Activated T-cell treated with anti-CD3 and anti-CD28 coated beads, Interleukin-2, amount 50 U/mL, for 48 hours (primary cell): ENCODE measurements around the gene ANKLE2.
"Not testable (repeated sequence)": the region's sequence is repeated elsewhere in the genome, so short reads cannot be mapped to it uniquely, and the experiment has no call there.

Source experiments
- DNase-seq, 2 experiments: peaks; one replicate each; pipeline ENCODE4 v3.0.0-alpha.2; 2020

The ANKLE2 gene

DNA sequence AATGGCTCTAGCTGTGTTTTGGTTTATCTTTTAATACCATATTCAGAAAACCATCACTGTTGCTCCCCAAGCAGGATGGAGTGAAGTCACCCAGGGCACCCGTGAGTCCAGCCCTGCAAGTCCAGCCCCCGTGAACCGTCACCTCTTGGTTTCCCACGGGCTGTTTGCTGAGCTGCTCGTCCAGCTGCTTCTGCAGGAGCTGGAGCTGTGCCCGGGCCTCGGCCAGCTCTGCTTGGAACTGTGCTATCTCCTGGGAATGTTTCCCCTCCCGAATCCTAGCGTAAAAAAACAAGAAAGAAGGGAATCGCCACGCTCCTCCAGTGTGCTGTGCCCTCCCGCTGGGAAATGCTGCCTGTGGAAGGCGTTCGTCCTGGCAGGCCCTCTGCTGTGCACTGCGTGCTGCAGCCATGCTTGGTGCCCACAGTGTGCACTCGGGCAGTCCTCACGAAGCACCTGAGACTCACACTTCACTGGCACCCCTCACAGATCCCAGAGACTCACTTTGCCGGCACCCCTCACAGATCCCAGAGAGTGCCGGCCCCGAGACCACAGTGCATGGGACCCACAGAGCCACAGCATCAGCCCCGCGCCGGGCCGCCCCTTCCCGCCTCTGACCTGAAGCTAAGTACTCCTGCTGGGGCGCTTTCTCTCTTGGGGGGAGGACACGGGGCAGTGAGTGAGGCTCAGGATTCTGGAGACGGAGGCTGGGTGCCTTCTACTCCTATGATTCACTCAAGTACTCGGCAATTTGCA, 15.4 kb upstream of the ANKLE2 start:
- DNase-seq, result no peak

DNA sequence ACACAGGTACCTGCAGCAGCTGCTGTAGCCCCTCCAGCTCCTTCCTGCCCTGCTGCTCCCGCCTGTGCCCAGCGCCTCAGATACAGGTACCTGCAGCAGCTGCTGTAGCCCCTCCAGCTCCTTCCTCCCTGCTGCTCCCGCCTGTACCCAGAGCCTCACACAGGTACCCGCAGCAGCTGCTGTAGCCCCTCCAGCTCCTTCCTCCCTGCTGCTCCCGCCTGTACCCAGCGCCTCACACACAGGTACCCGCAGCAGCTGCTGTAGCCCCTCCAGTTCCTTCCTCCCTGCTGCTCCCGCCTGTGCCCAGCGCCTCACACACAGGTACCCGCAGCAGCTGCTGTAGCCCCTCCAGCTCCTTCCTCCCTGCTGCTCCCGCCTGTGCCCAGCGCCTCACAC, 14.6 kb upstream of the ANKLE2 start:
- not testable (repeated sequence) for DNase-seq

DNA sequence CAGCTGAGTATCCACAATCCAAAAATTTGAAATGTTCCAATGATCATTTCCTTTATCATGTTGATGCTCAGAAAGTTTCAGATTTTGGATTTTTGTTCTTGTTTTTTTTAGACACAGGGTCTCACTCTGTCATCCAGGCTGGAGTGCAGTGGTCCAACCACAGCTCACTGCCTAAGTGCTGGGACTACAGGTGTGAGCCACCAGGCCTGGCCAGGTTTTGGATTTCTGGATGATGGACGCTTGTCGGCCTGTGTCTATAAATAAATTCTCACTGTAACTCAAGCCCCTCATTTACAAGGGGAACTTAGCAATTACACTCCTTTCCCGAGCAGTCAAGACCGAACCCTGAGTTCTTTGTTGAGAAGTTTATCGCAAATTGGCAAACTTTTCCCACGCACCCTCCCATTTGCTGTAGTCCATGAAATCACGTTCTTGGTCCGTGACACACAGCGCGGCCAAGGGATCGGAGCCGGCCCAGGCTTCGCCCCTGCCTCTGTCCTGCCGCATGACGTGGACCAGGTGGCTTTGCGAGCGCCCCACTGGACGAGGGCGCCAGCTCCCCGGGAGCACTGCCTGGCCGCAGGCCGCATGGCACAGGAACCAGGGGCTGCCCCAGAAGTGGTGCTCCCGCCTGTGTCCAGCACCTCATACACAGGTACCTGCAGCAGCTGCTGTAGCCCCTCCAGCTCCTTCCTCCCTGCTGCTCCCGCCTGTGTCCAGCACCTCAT, 14.0 kb upstream of the ANKLE2 start:
- no peak for DNase-seq

DNA sequence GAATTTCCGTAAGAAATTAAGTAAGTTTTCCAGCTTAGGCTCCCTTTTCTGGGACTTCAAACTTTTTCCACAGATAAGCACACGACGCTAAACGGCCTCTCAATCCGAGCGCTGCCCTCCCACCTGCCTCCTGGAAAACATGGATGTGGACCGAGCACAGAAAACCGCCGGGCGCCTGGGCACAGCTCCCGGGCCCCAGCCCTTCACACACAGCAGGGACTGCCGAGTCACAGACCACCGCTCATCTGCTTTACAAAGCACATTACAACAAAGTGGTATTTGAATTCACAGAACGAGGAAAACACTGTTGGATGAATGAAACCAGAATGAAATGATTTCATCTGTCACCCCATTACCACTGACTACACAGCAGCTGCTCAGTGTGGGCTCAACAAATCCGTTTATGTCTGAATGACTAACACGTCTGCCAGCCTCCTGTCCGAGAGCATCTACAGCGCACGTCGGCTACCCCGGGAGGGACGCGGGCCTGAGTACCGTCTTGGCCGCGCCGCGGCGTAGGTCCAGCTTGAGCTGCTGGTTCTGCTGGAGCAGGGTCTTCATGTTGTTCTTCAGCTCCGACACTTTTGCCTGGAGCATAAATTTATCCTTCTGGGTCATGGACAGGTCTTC, 13.1 kb upstream of the ANKLE2 start:
- no peak for DNase-seq

DNA sequence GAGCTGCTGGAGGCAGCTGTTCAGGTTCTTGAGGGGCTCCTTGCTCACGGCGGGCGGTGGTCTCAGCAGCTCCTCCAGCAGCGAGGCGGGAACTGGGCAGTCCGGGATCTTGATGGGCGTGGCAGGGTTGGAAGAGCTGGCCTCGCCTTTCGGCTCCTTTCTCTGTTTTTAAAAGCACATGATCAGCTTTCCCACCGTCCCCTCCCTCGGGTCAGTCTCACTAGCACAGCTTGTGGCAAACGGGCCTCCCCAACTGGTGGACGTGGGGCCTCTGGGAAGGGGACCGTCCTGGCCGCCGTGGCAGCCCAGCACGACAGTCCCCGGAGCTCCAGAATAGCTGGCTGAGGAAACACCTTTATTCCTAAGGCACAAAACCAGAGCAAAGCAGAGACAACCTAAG, 12.5 kb upstream of the ANKLE2 start:
- no peak for DNase-seq

DNA sequence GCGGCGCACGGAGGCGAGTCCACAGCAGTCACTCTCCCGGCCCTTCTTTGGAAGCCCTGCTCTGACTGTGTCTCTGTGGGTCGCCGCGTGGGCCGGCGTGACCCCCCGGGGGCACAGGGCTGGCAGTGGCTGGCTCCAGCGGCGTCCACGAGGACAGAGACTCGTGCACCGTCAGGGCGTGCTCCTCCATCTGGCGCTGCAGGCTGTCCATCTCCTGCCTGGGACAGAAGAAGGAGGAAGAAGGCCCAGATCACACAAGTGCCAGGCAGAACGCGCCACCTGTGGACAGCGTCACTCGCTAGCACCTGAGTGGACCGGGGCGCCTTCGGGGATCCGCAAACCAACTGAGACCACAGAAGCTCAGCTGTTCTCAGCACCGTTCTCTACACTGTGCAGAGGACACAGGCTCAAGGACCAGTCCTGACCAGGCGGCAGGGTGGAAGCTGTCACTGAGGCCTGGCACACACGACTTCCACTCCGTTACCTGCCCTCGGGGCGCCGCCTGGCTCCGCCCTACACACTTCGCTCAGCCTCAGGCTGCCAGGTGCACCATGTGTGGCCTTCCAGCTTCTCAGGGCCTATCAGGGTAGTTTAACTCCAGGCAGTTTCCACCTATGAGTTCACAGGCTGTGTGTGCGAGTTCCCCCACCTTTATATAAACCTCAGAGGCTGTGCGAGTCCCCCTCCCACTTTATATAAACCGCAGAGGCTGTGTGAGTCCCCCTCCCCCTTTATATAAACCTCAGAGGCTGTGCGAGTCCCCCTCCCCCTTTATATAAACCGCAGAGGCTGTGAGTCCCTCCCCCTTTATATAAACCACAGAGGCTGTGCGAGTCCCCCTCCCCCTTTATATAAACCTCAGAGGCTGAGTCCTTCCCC, 11.7 kb upstream of the ANKLE2 start:
- no peak for DNase-seq

DNA sequence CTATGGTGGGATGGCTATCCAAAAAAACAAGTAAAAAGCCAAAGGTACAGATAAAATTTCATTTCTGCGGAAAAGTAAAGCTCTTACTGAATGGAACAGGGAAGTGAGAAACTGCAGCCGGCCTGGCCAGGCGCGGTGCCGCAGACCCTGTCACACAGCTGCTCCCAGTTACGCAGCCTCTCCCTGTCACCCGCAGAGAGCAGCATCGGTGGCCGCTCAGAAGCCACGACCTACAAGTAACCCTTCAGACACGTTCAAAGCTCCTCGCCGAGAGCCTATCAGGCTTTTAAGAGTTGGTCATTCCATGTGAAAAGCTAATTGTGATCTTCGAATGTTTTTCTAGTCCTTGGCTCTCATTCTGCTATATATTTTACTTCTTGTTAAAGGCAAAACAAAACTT, 11.0 kb upstream of the ANKLE2 start:
- DNase-seq, result no peak

DNA sequence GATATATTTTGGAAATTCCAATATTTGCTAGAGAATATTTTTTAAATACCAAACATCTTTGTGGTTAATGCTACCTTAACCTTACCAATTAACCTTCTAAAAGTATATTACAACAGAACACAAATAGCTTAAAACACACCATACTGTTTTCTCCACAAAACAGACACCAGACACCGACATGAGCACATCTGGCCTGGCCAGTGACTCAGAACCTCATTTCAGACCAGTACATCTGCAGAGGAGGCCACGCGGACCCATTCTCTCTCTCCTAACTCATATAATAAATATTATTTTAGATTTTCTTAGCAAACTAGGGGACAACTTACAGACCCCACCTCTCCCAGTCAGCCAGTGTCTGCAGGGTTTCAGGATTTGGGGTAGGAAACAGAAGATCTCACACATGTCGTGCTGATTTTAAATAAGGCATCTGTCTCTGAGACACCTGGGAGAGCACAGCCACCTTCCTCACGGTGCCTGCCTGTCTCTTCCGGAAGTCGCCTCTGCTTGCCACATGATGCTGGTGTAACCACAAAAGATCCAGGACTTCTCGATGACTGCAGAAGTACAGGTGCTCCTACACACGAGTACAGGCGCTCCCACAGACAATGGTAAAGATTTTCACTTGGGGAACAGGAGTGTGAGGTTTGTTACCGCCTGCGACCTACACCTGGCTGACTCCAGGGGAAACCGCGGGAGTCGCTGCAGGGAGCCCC, 9.7 kb upstream of the ANKLE2 start:
- peak; percentile 39 to 53 for DNase-seq

DNA sequence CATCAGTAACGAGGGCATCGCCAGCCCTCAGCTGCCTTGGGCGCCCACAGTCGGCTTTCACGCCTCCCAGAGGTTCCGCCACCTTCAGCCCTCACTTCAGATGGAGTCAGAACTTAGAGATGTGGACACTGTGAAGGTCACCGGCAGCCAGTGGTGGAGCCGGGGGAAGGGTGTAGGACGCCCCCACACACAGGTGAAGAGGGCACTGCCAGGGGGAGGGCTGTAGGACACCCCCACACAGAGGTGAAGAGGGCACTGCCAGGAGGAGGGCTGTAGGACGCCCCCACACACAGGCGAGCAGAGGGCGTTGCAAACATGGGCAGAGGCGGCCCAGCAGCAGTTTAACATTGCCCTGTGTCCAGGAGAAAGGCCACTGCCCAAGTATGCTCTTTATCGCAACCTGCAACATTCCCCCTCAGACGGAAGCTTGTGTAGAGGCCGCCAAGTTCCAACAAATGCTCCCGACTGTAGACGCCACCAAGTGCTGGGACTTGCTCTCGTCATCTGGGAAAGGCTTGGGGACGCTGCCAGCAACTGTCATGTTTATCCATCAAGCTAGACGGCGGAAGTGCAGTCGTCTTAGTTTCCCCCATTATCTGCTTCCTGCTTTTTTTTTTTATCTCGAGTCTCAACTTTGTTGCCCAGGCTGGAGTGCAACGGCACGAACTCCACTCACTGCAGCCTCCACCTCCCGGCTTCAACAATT, 4.9 kb upstream of the ANKLE2 start:
- no peak for DNase-seq

DNA sequence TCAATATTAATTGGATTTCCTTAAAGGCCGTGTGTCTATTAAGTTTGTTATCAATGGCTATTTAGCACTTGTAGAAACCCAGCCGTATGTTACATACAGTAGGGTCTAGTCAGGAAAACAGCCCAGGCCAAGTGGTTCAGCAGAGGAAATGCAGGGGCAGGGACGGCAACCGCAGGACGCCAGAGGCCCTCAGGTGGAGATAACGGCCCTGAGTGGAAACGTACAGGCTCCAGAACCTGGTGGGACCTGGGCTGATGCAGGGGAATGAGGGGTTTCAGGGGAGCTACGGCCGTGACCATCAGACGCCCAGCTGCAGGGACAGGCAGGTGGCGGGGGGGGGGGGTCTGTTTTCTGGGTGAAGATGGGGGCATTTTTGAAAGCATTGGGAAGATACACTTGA, 3.7 kb upstream of the ANKLE2 start:
- DNase-seq, result no peak

DNA sequence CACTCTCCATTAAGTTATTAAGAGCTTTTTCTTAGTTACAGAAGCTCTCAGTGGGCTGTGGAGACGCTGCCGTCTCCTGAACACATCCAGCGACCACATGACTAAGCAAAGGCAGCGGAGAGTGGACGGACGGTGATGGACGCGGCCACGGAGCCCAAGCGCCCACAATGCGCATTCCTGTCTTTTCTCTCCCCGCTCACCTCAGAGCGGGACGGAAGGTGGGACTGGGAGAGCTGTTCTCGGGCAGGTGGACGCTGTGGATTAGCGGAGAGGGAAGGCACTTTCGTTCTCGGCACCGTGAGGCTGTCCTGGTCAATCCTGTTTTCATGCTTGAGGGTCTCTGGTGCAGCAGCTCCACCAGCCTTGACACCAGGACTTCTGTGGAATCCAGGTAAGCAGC, 2.6 kb upstream of the ANKLE2 start:
- no peak for DNase-seq

DNA sequence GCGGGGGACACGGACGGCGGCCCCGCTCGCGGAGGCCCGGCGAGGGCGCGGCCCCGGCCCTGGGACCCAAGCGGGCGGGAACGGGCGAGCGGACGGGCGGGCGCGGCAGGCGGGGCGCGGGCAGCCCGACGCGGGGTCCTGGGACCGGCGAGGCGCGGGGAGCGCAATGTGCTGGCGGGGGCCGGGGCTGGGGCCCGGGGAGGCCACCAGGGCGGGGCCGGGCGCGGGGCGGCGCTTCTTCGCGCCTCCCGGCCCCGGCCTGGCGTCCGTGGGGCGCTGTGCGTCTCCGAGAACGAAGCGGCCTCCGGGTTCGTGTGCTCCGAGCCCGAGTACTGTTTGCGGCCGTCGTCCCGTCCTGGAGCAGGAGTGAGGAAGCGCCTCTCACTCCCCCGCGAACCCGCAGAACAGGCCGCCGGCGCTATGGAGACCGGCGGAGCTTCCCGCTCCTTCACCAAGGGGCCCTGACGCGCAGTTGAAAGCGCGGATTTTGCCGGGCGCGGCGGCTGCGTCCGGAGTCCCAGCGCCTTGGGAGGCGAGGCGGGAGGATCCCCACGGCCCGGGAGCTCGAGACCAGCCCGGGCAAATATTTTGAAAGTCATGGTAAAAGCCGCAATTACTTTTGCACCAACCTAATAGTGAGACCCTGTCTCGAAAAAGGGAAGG, 420 bp upstream of the ANKLE2 start:
- DNase-seq, result peak; percentile 83 to 88

DNA sequence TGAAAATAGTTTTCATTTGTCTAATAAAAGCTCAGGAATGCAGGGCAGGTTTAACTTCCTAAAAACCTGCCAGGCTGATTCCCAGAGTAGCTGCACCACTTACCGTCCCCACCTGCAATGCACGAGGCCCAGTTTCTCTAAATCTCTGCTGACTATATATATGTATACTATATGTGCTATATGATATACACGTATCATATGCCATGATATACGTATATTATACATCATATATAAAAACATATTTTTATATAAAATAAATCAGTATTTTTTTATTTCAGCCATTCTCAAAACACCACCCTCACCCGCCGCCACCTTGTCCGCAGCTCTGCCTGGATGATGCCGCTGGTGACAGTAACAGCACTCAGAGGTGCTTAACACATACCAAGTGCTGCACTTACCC, 2.3 kb downstream of the ANKLE2 start:
- no peak for DNase-seq

DNA sequence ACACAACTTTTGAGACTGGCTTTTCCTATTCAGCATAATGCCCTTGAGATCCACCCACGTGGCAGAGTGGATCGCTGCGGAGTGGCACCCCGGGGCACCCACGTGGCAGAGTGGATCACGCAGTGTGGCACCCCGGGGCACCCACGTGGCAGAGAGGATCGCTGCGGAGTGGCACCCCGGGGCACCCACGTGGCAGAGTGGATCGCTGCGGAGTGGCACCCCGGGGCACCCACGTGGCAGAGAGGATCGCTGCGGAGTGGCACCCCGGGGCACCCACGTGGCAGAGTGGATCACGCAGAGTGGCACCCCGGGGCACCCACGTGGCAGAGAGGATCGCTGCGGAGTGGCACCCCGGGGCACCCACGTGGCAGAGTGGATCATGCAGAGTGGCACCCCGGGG, 2.8 kb downstream of the ANKLE2 start:
- DNase-seq, result not testable (repeated sequence)

DNA sequence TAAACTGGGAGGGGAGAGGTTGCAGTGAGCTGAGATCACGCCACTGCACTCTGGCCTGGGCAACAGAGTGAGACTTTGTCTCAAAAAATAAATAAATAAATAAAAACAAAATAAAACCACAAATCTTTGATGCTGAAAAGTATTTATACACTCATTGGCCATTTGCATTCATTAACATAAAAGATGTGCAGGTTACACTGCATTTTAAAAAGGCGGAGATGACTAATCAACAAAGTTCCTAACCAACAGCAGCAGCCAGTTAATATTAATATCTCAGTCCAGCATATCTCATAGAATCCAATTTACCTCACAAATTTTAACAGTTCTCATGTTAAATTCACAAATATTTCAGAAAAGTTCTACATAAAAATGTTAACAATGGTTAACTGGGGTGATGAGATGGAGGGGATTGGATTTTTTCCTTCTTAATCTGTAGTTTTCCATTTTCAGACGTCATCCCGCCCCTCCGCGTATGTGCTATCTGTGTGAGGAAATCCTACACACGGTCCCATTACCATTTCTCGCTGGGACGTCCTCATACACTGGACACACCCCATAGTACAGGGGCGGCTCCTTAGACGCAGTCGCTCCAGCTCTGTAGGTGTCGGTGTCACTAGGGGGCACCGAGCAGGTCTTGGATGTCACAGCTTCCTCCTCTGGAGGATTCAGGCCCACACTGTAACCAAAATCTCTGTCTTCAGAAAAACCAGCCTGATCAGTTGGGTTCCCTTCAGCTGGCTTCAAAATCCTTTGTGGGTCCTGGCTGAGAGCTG, 7.3 kb downstream of the ANKLE2 start:
- no peak for DNase-seq

DNA sequence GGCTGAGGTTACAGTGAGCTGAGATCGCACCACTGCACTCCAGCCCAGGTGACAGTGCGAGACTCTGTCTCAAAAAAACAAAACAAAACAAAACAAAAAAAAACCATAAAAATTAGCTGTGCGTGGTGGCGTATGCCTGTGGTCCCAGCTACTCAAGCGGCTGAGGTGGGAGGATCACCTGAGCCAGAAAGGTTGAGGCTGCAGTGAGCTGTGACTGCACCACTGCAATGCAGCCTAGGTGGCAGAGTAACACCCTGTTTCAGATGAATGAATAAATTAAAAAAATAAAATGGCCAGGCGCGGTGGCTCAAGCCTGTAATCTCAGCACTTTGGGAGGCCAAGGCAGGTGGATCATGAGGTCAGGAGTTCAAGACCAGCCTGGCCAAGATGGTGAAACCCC, 8.0 kb downstream of the ANKLE2 start:
- not testable (repeated sequence) for DNase-seq

DNA sequence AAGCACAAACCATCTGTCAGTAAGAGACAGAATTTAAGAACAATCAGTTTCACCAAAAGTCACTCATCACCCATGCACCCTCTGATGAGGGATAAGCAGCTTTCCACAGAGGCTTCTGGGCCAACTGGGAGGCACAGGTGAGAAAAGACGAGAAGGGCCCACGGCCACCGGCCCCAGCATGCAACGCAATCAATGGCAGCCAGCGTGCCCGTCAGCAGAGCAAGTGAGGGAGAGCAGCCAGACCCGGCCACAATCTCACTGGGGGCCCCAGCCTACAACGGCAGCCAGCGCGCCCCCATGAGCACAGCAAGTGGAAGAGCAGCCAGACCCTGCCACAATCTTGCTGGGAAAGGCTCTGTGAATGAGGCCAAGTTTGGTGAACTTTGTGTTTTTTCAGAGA, 13.3 kb downstream of the ANKLE2 start:
- no peak for DNase-seq

DNA sequence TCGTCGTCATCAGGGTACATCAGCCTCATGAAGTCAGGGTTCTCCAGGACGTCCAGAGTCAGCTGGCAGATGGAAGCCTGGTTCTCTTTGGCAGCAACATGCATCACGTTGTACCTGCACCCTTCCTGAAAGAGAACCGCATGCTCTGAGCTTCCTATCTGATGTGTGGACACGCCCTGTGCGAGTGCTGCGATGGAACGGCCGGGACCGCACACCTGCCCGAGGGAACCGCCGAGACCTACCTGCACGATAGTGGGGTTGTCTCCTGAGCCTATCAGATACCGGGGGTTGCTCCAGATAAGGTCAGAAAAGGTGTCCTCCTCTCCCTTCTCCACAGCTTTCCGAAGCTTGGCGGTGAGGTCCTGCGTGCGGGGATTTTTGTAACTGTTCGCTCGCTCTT, 13.7 kb downstream of the ANKLE2 start:
- no peak for DNase-seq

DNA sequence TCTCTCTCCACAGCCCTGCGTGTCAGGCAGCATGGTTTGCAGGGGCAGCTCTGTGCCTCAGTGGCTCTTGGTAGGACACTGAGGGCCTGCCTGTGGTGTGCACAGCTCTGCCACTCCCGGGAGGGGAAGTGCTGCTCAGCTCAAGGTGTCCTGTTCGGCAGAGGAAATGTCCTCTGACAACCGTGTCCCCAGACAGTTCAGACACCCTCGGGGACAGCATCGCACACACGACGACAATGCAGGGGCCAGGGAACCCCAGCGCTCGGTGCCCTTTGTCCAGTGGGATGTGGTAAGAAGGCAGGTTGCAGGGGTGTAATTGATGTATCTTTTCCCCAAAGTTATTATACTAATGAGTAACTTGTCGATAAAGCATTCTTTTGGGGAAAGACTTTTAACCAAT, 14.2 kb downstream of the ANKLE2 start:
- no peak for DNase-seq

DNA sequence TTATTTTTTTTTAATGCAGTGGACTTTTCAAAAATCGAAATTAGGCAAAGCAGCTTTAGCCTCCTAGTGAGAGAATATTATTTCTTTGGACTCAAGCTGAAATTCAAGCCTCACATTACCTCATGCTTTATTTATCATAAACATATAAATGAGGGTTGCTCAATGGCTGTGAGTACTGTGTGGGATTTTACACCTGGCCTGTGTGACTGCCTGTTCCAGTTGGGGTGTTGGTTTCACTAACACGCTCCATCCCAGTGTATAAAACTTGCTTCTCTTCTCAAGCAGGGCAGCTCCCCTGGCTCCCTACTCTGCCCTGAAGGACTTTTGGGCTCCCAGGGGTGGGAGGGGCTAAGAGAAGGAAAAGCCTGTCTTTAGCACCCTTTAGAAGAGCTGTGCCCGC, 15.0 kb downstream of the ANKLE2 start:
- DNase-seq, result no peak
